Measurements from ENCODE around the gene COBL. TPM values are rescaled to one million over a fixed set of nuclear protein-coding genes. Genes with fewer than 3 reads are reported as not detected.
A peak's percentile ranks its signal among the peaks of the same experiment; 100 is the strongest.

Gene COBL
- 48.1 and 49.9 TPM in 2 replicates for total RNA-seq (2022)
- percentile 81 among the genes with signal in this experiment for Bru-seq, nascent RNA
- BruChase-seq, experiment 1, labeled RNA remaining after a 6-hour chase: percentile 70 among the genes with signal in this experiment
- BruChase-seq, experiment 2, labeled RNA remaining after a 2-hour chase: percentile 65 among the genes with signal in this experiment
- long read RNA-seq, partial matches to known transcripts: 3 of 14 reads
- long read RNA-seq, other reads (novel, unspliced or antisense): 10 of 14 reads

- intact Hi-C loops (cut with micrococcal nuclease; ENCODE audit: unreplicated experiment): no loop called here
- DNase-seq: peak; percentile 64
Observed at GRCh38 chr7:51316666-51317581, at the start of gene COBL. Gene COBL (minus strand): TSS chr7:51316809. CDS start chr7:51316633, 176 bp downstream.

GRCh38 chr7:51366172-51366728 is 49.6 kb upstream of the COBL start:
- Mint-ChIP-seq H3K27me3 (ENCODE audit: unreplicated experiment) (peaks cover 18% of the 10 kb centered on the region), H3K4me3 (ENCODE audit: low read depth, unreplicated experiment) (no peak overlapping the region), H3K27ac (ENCODE audit: unreplicated experiment) (no peak overlapping the region), H3K4me1 (ENCODE audit: low read depth, unreplicated experiment) (peaks cover 9% of the 10 kb centered on the region), H3K36me3 (ENCODE audit: insufficient read depth, unreplicated experiment) (no peaks in the 10 kb centered on the region), H3K9me3 (ENCODE audit: low read depth, unreplicated experiment) (peaks cover 8% of the 10 kb centered on the region)
- BruUV-seq (replicated peaks): no TSS peak
- DNase-seq: no peak
- TF ChIP-seq CTCF (IDR thresholded peaks at IDR 0.05; ENCODE audit: unreplicated experiment): no peak
- intact Hi-C loops (cut with micrococcal nuclease; ENCODE audit: unreplicated experiment): loop anchor here (2.0 kb wide), 1 partner anchor 63 kb away; no protein-coding TSS in a partner anchor
- CTCF ChIA-PET: interaction anchor here (0.5 to 7.1 kb wide), 21 partner anchors 9 to 1274 kb away, joined by 3 to 213 read pairs (median 5); no protein-coding TSS in a partner anchor

More at GRCh38 chr7:51316666-51317581, at the start of gene COBL:
- Mint-ChIP-seq H3K27ac (ENCODE audit: unreplicated experiment) (peak within 1 kb of the TSS; percentile 95), H3K27me3 (ENCODE audit: unreplicated experiment) (no peaks in the 10 kb centered on the region), H3K4me3 (ENCODE audit: low read depth, unreplicated experiment) (peak within 1 kb of the TSS; percentile 93), H3K36me3 (ENCODE audit: insufficient read depth, unreplicated experiment) (peaks cover 40% of the 10 kb centered on the region), H3K9me3 (ENCODE audit: low read depth, unreplicated experiment) (no peaks in the 10 kb centered on the region), H3K4me1 (ENCODE audit: low read depth, unreplicated experiment) (peaks cover 50% of the 10 kb centered on the region)
- CTCF ChIA-PET: no interaction called here
- no peak for TF ChIP-seq CTCF (IDR thresholded peaks at IDR 0.05; ENCODE audit: unreplicated experiment)
- BruUV-seq (replicated peaks): TSS peak; percentile 20

DNA sequence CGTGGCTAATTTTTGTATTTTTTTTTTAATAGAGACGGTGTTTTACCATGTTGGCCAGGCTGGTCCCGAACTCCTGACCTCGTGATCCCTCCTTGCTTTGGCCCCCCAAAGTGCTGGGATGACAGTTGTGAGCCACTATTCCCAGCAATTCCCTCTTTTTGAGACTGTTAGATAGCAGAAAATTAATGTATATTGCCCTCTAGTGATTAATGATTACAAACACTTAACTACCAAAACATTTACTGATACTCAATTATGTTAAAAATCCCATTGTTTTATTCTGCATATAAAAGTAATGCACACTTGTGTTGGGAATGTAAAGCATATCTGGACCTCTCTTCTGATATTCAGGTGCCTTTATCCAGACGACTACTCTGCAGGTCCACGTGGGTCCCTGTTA is 41.2 kb upstream of the COBL start:
- no TSS peak for BruUV-seq (replicated peaks)
- intact Hi-C loops (cut with micrococcal nuclease; ENCODE audit: unreplicated experiment): loop anchor here (2.0 to 10.0 kb wide), 3 partner anchors 43 to 823 kb away; no protein-coding TSS in a partner anchor
- Mint-ChIP-seq H3K4me3 (ENCODE audit: low read depth, unreplicated experiment) (no peak overlapping the region), H3K27ac (ENCODE audit: unreplicated experiment) (no peak overlapping the region), H3K9me3 (ENCODE audit: low read depth, unreplicated experiment) (peaks cover 7% of the 10 kb centered on the region), H3K36me3 (ENCODE audit: insufficient read depth, unreplicated experiment) (no peaks in the 10 kb centered on the region), H3K4me1 (ENCODE audit: low read depth, unreplicated experiment) (peaks cover 30% of the 10 kb centered on the region), H3K27me3 (ENCODE audit: unreplicated experiment) (peaks cover 12% of the 10 kb centered on the region)
- CTCF ChIA-PET: interaction anchor here (0.8 to 2.9 kb wide), 11 partner anchors 9 to 195 kb away, joined by 3 to 16 read pairs (median 7); no protein-coding TSS in a partner anchor
- DNase-seq: no peak
- TF ChIP-seq CTCF (IDR thresholded peaks at IDR 0.05; ENCODE audit: unreplicated experiment): peak; percentile 41

DNA sequence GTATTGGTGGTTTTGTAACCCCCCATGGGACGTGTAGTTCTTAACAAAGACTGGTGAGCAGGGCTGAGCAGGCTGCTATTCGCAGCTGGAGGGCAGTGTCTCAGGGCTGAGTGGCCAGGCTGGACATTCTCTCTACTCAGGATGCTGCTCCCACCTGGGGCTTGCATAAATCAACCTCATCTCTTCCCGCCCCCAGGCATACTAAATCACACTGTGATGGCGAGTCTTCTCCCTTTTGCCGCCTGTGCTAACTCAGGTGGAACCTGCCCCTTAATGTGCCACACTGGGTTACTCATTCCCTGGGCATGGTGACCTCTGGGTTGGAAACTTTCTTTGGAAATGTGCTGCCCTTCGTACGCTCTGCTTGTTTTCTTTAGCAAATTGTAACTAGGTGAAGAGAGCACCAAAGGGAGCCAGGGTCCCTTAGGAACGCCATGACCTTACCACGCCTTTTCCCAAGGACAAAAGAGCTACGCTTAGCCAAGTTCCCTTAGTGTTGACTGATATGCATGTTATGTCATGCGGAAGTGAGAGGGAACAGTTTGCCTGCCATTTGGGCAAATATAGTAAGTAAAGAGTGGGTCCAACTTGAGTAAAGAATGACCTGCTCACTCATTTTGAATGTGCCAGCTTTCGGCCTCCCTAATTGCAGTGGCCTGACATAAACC is 40.4 kb upstream of the COBL start:
- Mint-ChIP-seq H3K36me3 (ENCODE audit: insufficient read depth, unreplicated experiment) (no peaks in the 10 kb centered on the region), H3K9me3 (ENCODE audit: low read depth, unreplicated experiment) (no peaks in the 10 kb centered on the region), H3K27ac (ENCODE audit: unreplicated experiment) (no peak overlapping the region), H3K4me1 (ENCODE audit: low read depth, unreplicated experiment) (peaks cover 38% of the 10 kb centered on the region), H3K4me3 (ENCODE audit: low read depth, unreplicated experiment) (no peak overlapping the region), H3K27me3 (ENCODE audit: unreplicated experiment) (peaks cover 4% of the 10 kb centered on the region)
- TF ChIP-seq CTCF (IDR thresholded peaks at IDR 0.05; ENCODE audit: unreplicated experiment): no peak
- CTCF ChIA-PET: interaction anchor here (0.8 to 2.9 kb wide), 11 partner anchors 10 to 194 kb away, joined by 3 to 16 read pairs (median 7); no protein-coding TSS in a partner anchor
- no TSS peak for BruUV-seq (replicated peaks)
- DNase-seq: no peak
- intact Hi-C loops (cut with micrococcal nuclease; ENCODE audit: unreplicated experiment): loop anchor here (2.0 to 10.0 kb wide), 3 partner anchors 42 to 822 kb away; no protein-coding TSS in a partner anchor

Data from Calu3 (cell line).